HG03045 (cell line): ENCODE data around the gene ISCU.
"Not testable (repeated sequence)": the region's sequence is repeated elsewhere in the genome, so short reads cannot be mapped to it uniquely, and the experiment has no call there.

Source experiments
- ATAC-seq: cut with Tn5 transposase; IDR thresholded peaks from one replicate; pipeline ENCODE4 v1.9.1; 2021; ENCODE audit warnings: mild to moderate bottlenecking, moderate library complexity; ENCODE audit not compliant: unreplicated experiment

ISCU gene

DNA sequence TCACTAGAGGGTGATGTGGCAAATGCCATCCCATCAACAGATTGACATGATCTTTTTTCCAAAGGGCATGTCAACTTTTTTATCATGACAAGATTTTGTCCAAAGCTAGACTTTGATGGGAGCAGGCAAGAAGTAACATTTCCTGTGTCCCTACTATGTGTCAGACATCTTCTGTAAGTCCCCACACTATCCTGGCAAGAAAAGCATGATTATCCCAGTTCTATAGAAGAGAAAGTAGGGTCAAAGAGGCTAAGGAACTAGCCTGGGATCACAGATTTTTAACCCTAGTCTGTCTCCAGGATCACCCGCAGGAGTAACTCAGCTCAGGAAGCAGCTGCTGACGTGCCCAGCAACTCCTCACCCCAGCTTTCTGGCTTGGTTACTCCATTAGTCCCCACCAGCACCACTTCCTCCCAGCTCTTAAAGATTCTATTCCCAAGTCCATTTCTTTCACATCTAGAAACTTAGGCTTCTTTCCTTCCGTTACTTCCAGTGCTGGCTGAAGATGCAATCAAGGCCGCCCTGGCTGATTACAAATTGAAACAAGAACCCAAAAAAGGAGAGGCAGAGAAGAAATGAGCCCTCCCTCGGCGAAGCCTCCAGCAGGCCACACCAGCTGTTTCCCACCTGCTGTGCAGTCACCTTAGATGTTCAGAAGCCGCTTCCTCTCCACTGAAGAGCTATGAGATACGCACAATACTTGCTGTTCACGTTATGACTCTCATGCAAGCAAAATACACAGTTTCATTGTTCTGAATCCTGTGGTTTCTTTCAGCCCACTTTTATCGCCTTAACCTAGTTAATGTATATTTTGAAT, 6.2 kb downstream of the ISCU start:
- ATAC-seq, result peak; percentile 63

DNA sequence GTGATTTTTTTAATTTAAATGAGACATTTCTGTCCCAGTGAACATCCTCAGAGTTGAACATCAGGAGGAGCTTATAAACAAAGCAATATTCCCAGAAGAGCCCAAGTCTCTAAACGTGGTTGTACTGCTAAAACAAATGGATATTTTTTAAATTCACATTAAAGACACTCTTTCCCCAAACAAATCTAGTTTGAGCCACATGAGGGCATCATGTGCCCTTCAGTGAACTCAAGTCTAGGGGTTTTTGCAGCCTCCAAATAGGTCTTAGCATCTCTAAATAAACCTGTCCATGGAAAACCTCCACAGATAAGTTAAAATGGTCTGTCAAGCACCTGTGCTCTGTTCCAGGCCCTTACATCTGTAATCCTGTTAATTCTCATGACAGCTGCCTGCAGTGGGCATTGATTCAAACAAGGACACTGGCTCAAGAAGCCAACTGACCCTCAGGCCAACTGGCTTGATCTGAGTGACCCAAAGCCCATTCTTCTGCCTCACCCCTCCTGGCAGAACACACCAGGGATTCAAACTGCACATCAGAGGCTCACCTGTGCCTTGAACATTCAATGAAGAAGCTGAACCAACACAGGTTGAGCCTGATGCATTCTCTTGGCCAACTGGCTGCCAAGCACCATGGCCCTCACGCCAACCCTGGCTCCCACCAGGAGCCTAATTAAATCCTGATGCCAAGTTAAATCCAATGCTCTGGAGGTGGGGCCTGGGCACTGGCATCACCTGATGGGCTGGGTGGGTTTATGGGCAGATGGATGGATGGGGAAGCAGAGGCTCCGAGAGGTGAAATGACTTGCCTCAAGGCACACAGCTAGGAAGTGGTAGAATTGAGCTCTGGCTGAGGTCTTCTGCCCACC, 8.6 kb downstream of the ISCU start:
- ATAC-seq, result no peak

DNA sequence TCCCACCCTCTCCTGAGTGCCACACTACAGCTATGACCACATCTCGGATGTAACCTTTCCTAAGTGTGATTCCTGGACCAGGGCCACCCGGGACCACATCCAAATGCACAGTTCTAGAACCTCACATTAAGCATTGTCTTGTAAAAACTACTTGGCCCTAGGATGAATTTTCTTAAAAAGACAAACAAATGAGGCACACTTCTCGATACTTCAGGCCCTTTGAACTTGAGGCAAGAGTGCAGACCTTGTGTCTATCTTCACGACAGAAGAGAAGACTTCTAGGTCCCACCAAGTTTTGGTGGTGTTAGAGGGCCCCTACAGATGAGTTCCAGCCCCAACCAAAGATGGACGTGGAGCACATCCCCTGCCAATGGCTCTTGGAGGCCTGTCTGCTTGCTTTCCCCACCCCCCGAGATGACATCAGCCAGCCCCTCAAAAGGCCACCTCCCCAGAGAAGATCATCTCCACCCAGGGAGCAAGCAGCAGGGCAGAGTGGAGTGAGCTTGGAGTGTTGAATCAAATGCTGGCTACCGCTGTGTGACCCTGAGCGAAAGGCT, 9.3 kb downstream of the ISCU start:
- ATAC-seq, result no peak

DNA sequence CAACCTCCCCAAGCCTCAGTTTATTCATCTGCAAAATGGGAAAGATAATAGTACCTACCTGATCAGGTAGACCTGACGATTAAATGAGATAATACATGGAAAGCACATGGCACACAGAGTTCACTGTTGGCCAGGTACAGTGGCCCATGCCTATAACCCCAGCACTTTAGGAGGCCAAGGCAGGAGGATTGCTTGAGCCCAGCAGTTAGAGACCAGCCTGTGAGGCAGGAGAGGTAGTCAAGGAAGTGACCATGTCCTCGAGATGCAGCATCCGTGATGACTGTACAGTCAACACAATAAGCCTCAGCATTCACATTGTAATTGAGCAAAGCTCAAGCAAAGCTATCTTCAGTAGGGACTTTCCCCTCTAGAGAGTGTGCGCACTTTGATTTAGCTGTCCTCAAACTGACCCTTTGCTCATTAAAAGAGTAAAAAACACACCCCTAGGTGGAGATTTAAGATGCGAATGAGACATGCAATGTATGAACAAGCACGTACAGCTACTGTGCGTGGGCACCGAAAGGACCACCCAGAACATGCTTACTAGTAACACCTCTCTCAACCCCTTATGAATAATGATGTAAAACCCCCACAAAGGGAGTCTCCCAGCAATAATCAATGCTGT, 9.9 kb downstream of the ISCU start:
- ATAC-seq, result no peak

DNA sequence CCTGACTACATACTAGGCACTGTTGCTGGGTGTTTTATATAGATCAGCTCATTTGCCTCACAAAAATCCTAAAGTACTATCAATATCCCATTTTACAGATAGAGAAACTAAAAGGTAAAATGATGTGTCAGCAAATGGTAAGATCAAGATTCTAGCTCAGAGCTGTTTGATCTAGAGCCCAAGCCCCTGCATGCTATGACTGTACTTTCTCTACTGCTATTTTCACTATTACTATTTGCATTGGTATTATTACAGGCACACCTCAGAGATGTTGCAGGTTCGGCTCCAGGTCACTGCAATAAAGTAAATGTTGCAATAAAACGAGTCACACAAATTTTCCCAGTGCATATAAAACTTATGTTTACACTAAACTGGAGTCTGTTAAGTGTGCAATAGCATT, 10.9 kb downstream of the ISCU start:
- ATAC-seq, result peak; percentile 25

DNA sequence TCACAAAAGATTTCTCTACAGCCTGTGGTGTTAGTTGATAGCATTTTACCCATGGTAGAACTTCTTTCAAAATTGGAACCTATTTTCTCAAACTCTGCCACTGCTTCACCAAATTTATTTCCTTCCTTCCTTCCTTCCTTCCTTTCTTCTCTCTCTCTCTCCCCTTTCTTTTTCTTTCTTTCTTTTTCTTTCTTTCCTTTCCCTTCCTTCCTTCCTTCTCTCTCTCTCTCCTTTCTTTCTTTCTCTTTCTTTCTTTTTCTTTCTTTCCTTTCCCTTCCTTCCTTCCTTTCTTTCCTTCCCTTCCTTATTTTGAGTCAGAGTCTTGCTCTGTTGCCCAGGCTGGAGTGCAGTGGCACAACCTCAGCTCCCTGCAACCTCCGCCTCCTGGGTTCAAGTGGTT, 11.9 kb downstream of the ISCU start:
- not testable (repeated sequence) for ATAC-seq

DNA sequence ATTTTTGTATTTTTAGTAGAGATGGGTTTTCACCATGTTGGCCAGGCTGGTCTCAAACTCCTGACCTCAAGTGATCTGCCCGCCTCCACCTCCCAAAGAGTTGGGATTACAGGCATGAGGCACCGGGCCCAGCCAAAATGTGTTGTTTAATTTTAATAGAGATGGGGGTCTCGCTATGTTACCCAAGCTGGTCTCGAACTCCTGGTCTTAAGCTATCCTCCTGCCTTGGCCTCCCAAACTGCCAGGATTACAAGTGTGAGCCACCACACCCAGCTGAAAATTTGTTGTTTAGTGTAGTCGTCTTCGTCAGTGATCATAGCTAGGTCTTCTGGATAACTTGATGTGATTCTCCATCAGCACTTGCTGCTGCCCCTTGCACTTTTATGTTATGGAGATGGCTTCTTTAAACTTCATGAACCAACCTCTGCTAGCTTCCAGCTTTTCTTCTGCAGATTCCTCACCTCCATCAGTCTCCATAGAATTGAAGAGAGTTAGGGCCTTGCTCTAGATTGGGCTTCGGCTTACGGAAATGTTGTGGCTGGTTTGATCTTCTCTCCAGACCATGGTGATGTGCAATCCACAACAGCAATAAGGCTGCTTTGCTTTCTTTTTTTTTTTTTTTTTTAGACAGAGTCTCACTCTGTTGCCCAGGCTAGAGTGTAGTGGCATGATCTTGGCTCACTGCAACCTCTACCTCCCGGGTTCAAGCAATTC, 13.0 kb downstream of the ISCU start:
- no peak for ATAC-seq

DNA sequence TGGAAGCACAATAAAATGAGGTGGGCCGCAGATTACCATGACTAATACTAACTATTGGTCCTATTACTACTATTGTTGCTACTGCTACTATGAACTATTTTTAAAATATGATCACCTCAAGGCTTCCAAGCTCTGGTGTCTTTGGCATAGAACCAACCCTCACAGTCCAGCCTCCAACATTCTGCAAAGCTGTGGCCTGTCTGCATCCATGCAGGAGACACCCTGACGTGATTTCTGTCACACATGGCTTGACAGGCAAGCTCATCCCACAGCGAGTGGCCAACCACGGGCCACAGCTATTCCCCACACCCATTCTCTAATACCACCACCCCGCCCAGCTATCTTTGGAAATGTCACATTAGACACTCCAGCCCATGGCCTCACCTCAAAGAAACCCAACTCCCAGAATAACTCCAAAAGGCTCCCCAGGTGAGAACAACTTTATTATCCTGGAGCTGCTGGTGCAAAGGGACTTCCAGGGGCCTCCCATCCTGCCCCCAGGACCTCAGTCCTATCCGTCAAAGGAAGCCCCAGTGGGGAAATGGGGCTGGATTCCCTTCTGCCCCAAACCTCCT, 14.4 kb downstream of the ISCU start:
- ATAC-seq, result no peak

DNA sequence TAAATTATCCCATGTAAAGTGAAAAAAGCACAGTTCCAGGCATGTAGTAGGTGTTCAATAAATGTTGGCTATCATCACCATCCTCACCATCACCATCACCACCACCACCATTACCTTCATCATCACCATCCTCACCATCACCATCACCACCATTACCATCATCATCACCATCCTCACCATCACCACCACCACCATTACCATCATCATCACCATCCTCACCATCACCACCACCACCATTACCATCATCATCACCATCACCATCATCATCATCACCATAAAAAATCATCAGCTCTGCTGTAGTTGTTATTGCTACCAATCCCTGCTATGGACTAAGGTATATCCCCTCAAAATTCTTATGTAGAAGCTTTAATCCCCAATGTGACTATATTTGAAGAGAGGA, 15.1 kb downstream of the ISCU start:
- ATAC-seq, result no peak

DNA sequence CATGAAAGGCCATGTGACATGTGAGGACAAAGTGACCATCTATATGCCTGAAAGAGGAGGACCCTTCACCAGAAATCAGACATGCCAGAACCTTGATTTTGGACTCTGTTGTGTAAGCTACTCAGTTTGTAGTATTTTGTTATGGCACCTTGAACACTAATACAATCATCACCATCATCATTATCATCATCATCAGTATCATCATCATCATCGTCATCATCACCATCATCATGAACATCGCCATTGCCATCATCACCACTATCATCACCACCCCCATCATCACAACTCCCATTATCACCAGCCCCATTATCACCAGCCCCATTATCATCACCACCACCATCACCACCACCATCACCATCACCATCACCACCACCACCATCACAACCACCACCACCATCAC, 15.9 kb downstream of the ISCU start:
- ATAC-seq, result no peak

DNA sequence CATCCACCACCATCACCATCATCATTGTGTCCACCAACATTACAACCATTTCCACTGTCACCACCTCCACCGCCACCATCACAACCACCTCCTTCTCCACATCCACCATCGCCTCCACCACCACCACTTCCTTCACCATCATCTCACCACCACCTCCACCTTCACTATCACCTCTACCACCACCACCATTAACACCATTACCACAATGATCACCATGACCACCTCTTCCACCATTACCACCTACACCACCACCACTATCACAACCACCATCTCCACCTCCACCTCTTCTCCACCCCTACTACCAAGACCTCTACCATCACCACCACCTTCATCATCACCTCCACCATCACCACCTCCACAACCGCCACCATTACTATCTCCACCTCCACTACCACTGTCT, 16.4 kb downstream of the ISCU start:
- ATAC-seq, result no peak

DNA sequence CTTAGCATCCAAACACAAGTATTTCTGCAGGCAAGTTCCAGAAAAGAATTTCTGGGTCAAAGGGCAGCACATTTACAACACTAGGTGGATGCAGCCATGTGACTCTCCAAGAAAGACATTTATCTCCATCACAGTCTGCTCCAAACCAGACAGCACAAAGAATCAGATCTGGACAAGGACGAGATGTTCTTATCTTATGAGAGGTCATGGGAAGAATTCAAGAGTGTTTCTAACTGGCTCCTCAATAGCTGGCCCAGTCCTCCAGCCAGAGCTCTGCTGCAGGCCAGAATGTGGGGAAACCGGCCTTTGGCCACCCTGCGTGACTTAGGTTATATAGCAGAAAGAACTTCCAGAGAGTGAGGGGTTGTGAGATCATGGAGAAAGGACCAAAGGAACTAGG, 18.1 kb downstream of the ISCU start:
- ATAC-seq, result no peak

DNA sequence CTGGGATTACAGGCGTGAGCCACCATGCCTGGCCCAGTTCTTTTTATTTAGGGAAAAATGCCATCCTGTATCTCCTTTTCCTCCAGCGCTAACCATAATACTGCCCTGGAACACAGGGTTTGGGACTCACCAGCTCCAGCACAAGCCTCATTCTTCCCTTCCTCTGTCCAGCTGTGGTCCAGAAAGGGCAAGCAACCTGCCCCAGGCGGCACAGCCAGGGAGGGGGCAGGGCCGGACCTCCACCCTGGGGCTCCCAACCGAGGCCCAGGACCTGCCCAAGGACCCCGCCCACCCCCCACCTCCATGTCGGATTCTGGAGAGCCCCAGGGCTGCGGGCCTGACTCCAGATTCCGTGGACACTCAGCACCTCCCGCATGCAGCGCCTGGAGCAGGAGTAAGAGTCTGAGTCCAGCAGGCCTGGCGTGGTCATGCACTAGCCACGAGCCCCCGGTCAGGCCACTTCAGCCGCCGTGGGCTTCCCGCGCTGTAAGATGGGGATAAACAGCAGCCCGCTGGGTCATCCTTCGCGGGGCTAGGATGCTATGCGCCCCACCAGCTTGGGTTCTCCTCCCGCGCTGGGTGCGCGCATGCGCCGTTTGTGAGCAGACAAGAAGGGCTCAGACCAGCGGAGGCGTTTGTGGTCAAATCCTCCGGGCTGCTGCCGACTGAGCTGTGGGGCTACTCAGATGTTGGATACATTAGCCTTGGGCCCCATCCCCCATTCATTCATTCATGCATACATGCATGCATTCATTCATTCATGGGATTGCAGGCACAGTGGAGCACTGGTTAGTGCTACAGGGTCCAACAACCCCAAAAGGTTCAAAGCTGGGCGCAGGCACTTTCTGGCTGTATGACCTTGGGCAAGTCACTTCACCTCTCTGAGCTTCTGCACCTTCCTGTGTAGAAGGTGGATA, 19.2 kb downstream of the ISCU start:
- no peak for ATAC-seq

DNA sequence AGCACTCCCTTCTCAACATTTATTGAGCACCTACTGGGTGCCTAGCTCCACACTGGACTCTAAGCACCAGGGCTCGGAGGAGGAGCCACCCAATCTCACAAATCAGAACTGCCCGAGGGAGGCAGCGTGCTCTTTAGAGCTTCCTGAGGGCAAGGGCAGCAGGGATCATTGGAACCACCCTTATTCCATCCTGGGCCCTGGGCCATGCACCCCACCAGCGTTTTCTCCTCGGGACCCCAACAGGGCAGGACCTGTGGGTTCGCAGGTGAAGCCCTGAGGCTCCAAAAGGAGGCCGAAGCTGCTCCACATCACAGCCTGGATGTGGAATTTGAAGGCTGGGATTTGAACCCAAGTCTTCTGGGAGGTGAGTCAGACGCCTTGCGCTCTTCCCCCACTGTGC, 20.1 kb downstream of the ISCU start:
- ATAC-seq, result no peak

DNA sequence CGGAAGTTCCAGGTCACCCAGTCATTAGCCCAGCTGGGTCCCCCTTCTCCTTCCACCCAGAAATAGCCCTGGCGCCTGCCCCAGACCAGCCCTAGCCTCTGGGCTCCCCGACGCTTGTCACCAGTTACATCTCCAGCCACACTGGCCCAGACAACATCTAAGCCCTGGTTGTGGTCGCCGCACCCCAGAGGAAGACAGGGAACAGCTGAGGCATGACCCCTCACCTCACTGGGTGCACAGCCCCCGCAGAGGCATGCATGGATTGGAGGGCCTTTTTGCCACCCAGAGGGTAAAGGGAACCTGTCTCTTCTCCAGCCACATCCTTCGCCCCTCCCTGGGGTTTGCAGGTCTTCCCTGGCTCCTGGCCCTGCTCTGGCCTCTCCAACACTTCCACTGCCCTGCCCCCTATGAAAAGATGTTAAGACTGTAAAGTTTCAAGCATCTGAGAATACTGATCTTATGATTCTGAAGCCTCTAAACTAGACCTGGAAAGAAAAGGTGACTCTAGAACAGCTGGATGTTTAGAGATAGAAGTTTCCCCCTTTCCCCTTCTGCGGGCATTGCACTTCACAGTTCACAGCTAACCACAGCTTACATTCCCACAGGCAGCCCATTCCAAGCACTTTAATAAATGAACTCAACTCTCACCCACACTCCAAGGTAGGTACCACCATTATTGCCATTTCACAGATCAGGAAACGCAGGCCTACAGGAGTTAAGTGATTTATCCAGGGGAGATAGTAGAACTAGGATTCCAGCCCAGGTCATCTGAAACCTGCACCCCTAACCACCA, 20.8 kb downstream of the ISCU start:
- no peak for ATAC-seq

DNA sequence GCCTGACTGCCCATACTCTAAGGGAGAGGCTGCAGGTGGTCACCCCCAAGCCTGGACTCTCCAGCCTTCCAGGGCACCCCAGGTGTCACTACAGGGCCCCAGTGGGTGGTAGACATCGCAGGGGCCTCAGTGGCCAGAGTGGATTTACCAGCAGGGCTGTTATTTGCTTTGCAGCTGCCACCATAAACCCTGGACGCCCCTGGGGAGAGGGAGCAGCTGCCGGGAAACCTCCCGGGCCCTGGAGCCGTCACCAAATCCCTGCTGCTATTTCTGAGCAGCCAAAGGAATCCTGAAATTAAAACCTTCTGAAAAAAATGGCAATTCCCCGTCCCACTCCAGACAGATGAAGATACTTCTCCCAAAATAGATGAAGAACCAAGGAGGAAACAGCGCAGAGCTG, 21.6 kb downstream of the ISCU start:
- no peak for ATAC-seq

DNA sequence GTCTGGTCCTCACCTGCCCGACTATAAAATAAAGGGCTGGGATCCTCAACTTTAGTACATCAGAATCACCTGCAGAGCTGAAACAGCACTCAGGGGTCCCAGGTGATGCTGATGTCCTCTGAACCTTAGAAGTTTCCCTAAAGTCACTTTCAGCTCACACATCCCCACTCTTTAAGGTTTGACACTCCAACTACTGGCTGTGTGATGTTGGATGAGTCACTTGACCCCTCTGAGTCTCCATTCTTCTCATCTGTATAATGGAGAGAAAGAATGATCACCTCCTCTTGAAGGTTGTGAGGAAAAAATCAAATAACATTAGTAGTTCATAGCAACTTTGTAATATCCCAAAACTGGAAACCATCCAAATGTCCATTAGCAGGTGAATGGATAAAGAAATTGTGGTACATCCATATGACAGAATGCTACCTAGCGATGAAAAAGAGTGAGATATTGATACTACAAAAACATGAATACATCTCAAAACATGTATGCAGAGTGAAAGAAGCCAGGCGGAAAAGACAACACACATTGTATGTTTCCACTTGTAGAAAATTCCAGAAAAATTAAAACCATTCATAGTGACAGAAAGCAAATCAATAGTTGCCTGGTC, 22.2 kb downstream of the ISCU start:
- ATAC-seq, result no peak

DNA sequence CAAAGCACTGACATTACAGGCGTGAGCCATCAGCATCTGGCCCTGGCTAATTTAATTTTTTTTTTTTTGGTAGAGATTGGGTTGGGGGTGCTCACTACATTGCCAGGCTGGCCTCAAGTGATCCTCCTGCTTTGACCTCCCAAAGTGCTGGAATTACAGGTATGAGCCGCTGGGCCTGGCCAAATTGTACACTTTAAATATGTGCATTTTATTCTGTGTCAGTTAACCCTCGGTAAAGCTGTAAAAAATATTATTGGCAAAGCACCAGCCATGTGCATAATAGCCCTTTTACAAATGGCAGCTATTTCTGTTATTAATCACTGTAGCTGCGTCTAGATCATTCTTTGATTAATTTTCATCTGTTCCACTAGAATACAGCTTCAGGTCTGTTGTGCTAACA, 23.5 kb downstream of the ISCU start:
- no peak for ATAC-seq
